Measurements from ENCODE around the gene TMEM238L. TPM values are rescaled to one million over a fixed set of nuclear protein-coding genes. Genes with fewer than 3 reads are reported as not detected.

Gene TMEM238L
- total RNA-seq, 2 experiments from 2014 or later: not detected

GRCh38 chr17:10827898-10828552, 24.1 kb upstream of the TMEM238L start:
- no peaks in the 10 kb centered on the region for H3K36me3 Mint-ChIP-seq (ENCODE audit: low read depth)
- intact Hi-C loops (cut with micrococcal nuclease): no loop called here
- DNase-seq: no peak
- CTCF ChIA-PET: no interaction called here
- no peaks in the 10 kb centered on the region for H3K9me3 Mint-ChIP-seq
- H3K27me3 Mint-ChIP-seq (ENCODE audit: low read depth): no peaks in the 10 kb centered on the region
- no peak overlapping the region for H3K4me3 Mint-ChIP-seq
- H3K4me1 Mint-ChIP-seq (ENCODE audit: low read depth): no peaks in the 10 kb centered on the region
- no peak overlapping the region for H3K27ac Mint-ChIP-seq

- H3K4me3 Mint-ChIP-seq: no peak overlapping the region
- no peaks in the 10 kb centered on the region for H3K9me3 Mint-ChIP-seq
- no peak overlapping the region for H3K27ac Mint-ChIP-seq
- intact Hi-C loops (cut with micrococcal nuclease): no loop called here
- H3K27me3 Mint-ChIP-seq (ENCODE audit: low read depth): no peaks in the 10 kb centered on the region
- CTCF ChIA-PET: interaction anchor here (0.6 kb wide), 1 partner anchor 43 kb away, joined by 4 read pairs; no protein-coding TSS in a partner anchor
- no peaks in the 10 kb centered on the region for H3K4me1 Mint-ChIP-seq (ENCODE audit: low read depth)
- no peaks in the 10 kb centered on the region for H3K36me3 Mint-ChIP-seq (ENCODE audit: low read depth)
- no peak for DNase-seq
These were observed 21.0 kb upstream of the TMEM238L start for GRCh38 chr17:10824874-10825273.

- H3K4me3 Mint-ChIP-seq: no peak overlapping the region
- H3K9me3 Mint-ChIP-seq: no peaks in the 10 kb centered on the region
- intact Hi-C loops (cut with micrococcal nuclease): no loop called here
- no peaks in the 10 kb centered on the region for H3K27me3 Mint-ChIP-seq (ENCODE audit: low read depth)
- no peaks in the 10 kb centered on the region for H3K4me1 Mint-ChIP-seq (ENCODE audit: low read depth)
- CTCF ChIA-PET: interaction anchor here (0.8 kb wide), 1 partner anchor 26 kb away, joined by 3 read pairs; no protein-coding TSS in a partner anchor
- no peaks in the 10 kb centered on the region for H3K36me3 Mint-ChIP-seq (ENCODE audit: low read depth)
- no peak overlapping the region for H3K27ac Mint-ChIP-seq
- no peak for DNase-seq
These were observed 17.9 kb upstream of the TMEM238L start for GRCh38 chr17:10821770-10822169.

GRCh38 chr17:10821054-10821453, 17.2 kb upstream of the TMEM238L start:
- Mint-ChIP-seq H3K9me3 (no peaks in the 10 kb centered on the region), H3K4me3 (no peak overlapping the region), H3K36me3 (ENCODE audit: low read depth) (no peaks in the 10 kb centered on the region), H3K27me3 (ENCODE audit: low read depth) (no peaks in the 10 kb centered on the region), H3K4me1 (ENCODE audit: low read depth) (no peaks in the 10 kb centered on the region), H3K27ac (no peak overlapping the region)
- intact Hi-C loops (cut with micrococcal nuclease): no loop called here
- CTCF ChIA-PET: interaction anchor here (0.8 to 1.3 kb wide), 2 partner anchors 27 to 48 kb away, joined by 3 read pairs; no protein-coding TSS in a partner anchor
- no peak for DNase-seq

- CTCF ChIA-PET: no interaction called here
- no peaks in the 10 kb centered on the region for H3K4me1 Mint-ChIP-seq (ENCODE audit: low read depth)
- intact Hi-C loops (cut with micrococcal nuclease): no loop called here
- H3K27ac Mint-ChIP-seq: no peak overlapping the region
- DNase-seq: no peak
- H3K9me3 Mint-ChIP-seq: no peaks in the 10 kb centered on the region
- no peaks in the 10 kb centered on the region for H3K36me3 Mint-ChIP-seq (ENCODE audit: low read depth)
- no peaks in the 10 kb centered on the region for H3K27me3 Mint-ChIP-seq (ENCODE audit: low read depth)
- H3K4me3 Mint-ChIP-seq: no peak overlapping the region
These were observed 11.4 kb upstream of the TMEM238L start for GRCh38 chr17:10815319-10815718.

- no peak for DNase-seq
- Mint-ChIP-seq H3K4me1 (ENCODE audit: low read depth) (no peaks in the 10 kb centered on the region), H3K27ac (no peak overlapping the region), H3K4me3 (no peak overlapping the region), H3K27me3 (ENCODE audit: low read depth) (no peaks in the 10 kb centered on the region), H3K36me3 (ENCODE audit: low read depth) (no peaks in the 10 kb centered on the region), H3K9me3 (no peaks in the 10 kb centered on the region)
- CTCF ChIA-PET: interaction anchor here (0.5 kb wide), 1 partner anchor 26 kb away, joined by 5 read pairs; no protein-coding TSS in a partner anchor
- intact Hi-C loops (cut with micrococcal nuclease): no loop called here
These were observed 10.2 kb upstream of the TMEM238L start for GRCh38 chr17:10814075-10814474.

GRCh38 chr17:10812674-10813073, 8.8 kb upstream of the TMEM238L start:
- H3K36me3 Mint-ChIP-seq (ENCODE audit: low read depth): no peaks in the 10 kb centered on the region
- CTCF ChIA-PET: no interaction called here
- H3K27ac Mint-ChIP-seq: no peak overlapping the region
- no peaks in the 10 kb centered on the region for H3K4me1 Mint-ChIP-seq (ENCODE audit: low read depth)
- intact Hi-C loops (cut with micrococcal nuclease): no loop called here
- no peak for DNase-seq
- H3K9me3 Mint-ChIP-seq: no peaks in the 10 kb centered on the region
- H3K27me3 Mint-ChIP-seq (ENCODE audit: low read depth): no peaks in the 10 kb centered on the region
- H3K4me3 Mint-ChIP-seq: no peak overlapping the region

- no peak overlapping the region for H3K4me3 Mint-ChIP-seq
- no peaks in the 10 kb centered on the region for H3K27me3 Mint-ChIP-seq (ENCODE audit: low read depth)
- no peak overlapping the region for H3K27ac Mint-ChIP-seq
- H3K36me3 Mint-ChIP-seq (ENCODE audit: low read depth): no peaks in the 10 kb centered on the region
- CTCF ChIA-PET: no interaction called here
- no peak for DNase-seq
- intact Hi-C loops (cut with micrococcal nuclease): no loop called here
- no peaks in the 10 kb centered on the region for H3K4me1 Mint-ChIP-seq (ENCODE audit: low read depth)
- no peaks in the 10 kb centered on the region for H3K9me3 Mint-ChIP-seq
These were observed 5.7 kb upstream of the TMEM238L start for GRCh38 chr17:10809605-10810004.

GRCh38 chr17:10807704-10808128, 3.8 kb upstream of the TMEM238L start:
- H3K9me3 Mint-ChIP-seq: no peaks in the 10 kb centered on the region
- CTCF ChIA-PET: no interaction called here
- H3K27ac Mint-ChIP-seq: no peak overlapping the region
- intact Hi-C loops (cut with micrococcal nuclease): no loop called here
- no peaks in the 10 kb centered on the region for H3K27me3 Mint-ChIP-seq (ENCODE audit: low read depth)
- no peaks in the 10 kb centered on the region for H3K36me3 Mint-ChIP-seq (ENCODE audit: low read depth)
- H3K4me3 Mint-ChIP-seq: no peak overlapping the region
- DNase-seq: no peak
- H3K4me1 Mint-ChIP-seq (ENCODE audit: low read depth): no peaks in the 10 kb centered on the region

GRCh38 chr17:10806545-10807262, 2.8 kb upstream of the TMEM238L start:
- DNase-seq: no peak
- Mint-ChIP-seq H3K4me1 (ENCODE audit: low read depth) (no peaks in the 10 kb centered on the region), H3K27me3 (ENCODE audit: low read depth) (no peaks in the 10 kb centered on the region), H3K36me3 (ENCODE audit: low read depth) (no peaks in the 10 kb centered on the region), H3K9me3 (no peaks in the 10 kb centered on the region), H3K4me3 (no peak overlapping the region), H3K27ac (no peak overlapping the region)
- intact Hi-C loops (cut with micrococcal nuclease): no loop called here
- CTCF ChIA-PET: no interaction called here

GRCh38 chr17:10805911-10806310, 2.0 kb upstream of the TMEM238L start:
- no peaks in the 10 kb centered on the region for H3K4me1 Mint-ChIP-seq (ENCODE audit: low read depth)
- DNase-seq: no peak
- H3K4me3 Mint-ChIP-seq: no peak overlapping the region
- intact Hi-C loops (cut with micrococcal nuclease): no loop called here
- H3K9me3 Mint-ChIP-seq: no peaks in the 10 kb centered on the region
- H3K27ac Mint-ChIP-seq: no peak overlapping the region
- H3K36me3 Mint-ChIP-seq (ENCODE audit: low read depth): no peaks in the 10 kb centered on the region
- no peaks in the 10 kb centered on the region for H3K27me3 Mint-ChIP-seq (ENCODE audit: low read depth)
- CTCF ChIA-PET: no interaction called here

GRCh38 chr17:10804546-10804945, 647 bp upstream of the TMEM238L start:
- no peak for DNase-seq
- Mint-ChIP-seq H3K4me1 (ENCODE audit: low read depth) (no peaks in the 10 kb centered on the region), H3K4me3 (no peak overlapping the region), H3K27me3 (ENCODE audit: low read depth) (no peaks in the 10 kb centered on the region), H3K9me3 (no peaks in the 10 kb centered on the region), H3K27ac (no peak overlapping the region), H3K36me3 (ENCODE audit: low read depth) (no peaks in the 10 kb centered on the region)
- intact Hi-C loops (cut with micrococcal nuclease): no loop called here
- CTCF ChIA-PET: no interaction called here

GRCh38 chr17:10803350-10803749, 549 bp downstream of the TMEM238L start:
- intact Hi-C loops (cut with micrococcal nuclease): no loop called here
- H3K27ac Mint-ChIP-seq: no peak overlapping the region
- no peak for DNase-seq
- no peaks in the 10 kb centered on the region for H3K4me1 Mint-ChIP-seq (ENCODE audit: low read depth)
- H3K27me3 Mint-ChIP-seq (ENCODE audit: low read depth): no peaks in the 10 kb centered on the region
- no peaks in the 10 kb centered on the region for H3K9me3 Mint-ChIP-seq
- CTCF ChIA-PET: no interaction called here
- no peak overlapping the region for H3K4me3 Mint-ChIP-seq
- H3K36me3 Mint-ChIP-seq (ENCODE audit: low read depth): no peaks in the 10 kb centered on the region

All from activated naive CD4-positive, alpha-beta T cell treated with anti-CD3 and anti-CD28 coated beads for 36 hours (primary cell).